Liver (tissue), 3 donors: Measurements from ENCODE around the gene FKBP1A.

Experiments used
- CTCF ChIP-seq: fragments of 150-350 bp; IDR thresholded peaks from 2 replicates; pipeline ENCODE4 v1.5.1; 2017; ENCODE audit warnings: improper control_type of control experiment, low read depth, low read length; ENCODE audit not compliant: missing input control
- EGR1 ChIP-seq, 2 donors: IDR thresholded peaks; 2 replicates each; pipeline ENCODE4 v1.6.1; 2016 to 2018; ENCODE audit warnings: antibody characterized with exemption in 2 of 2, low read depth in 2 of 2
- GABPA ChIP-seq, 2 donors: IDR thresholded peaks in 1 of 2; conservative IDR thresholded peaks in 1 of 2; 2 replicates each; pipeline ENCODE4 v1.6.1; 2016; ENCODE audit warnings: antibody characterized with exemption in 2 of 2, mild to moderate bottlenecking in 1 of 2, moderate library complexity in 1 of 2
- JUND ChIP-seq, 2 donors: IDR thresholded peaks; 2 replicates each; pipeline ENCODE4 v1.6.1; 2016; ENCODE audit warnings: antibody characterized with exemption in 2 of 2
- MAX ChIP-seq: IDR thresholded peaks from 2 replicates; pipeline ENCODE4 v1.6.1; 2016; ENCODE audit warnings: antibody characterized with exemption
- RXRA ChIP-seq, 2 donors: IDR thresholded peaks; 2 replicates each; pipeline ENCODE4 v1.6.1; 2017 to 2018; ENCODE audit warnings: antibody characterized with exemption in 2 of 2, mild to moderate bottlenecking in 1 of 2
- TF ChIP-seq, protein P1 (sequence below): IDR thresholded peaks from 2 replicates; pipeline ENCODE4 v1.6.1; 2016; ENCODE audit warnings: antibody characterized with exemption, mild to moderate bottlenecking
- TF ChIP-seq, protein P2 (sequence below): IDR thresholded peaks from 2 replicates; pipeline ENCODE4 v1.6.1; 2016; ENCODE audit warnings: antibody characterized with exemption
- donor health status: healthy.
- donor health status: healthy.

- no peak for TF ChIP-seq CTCF
- TF ChIP-seq, protein P1, sequence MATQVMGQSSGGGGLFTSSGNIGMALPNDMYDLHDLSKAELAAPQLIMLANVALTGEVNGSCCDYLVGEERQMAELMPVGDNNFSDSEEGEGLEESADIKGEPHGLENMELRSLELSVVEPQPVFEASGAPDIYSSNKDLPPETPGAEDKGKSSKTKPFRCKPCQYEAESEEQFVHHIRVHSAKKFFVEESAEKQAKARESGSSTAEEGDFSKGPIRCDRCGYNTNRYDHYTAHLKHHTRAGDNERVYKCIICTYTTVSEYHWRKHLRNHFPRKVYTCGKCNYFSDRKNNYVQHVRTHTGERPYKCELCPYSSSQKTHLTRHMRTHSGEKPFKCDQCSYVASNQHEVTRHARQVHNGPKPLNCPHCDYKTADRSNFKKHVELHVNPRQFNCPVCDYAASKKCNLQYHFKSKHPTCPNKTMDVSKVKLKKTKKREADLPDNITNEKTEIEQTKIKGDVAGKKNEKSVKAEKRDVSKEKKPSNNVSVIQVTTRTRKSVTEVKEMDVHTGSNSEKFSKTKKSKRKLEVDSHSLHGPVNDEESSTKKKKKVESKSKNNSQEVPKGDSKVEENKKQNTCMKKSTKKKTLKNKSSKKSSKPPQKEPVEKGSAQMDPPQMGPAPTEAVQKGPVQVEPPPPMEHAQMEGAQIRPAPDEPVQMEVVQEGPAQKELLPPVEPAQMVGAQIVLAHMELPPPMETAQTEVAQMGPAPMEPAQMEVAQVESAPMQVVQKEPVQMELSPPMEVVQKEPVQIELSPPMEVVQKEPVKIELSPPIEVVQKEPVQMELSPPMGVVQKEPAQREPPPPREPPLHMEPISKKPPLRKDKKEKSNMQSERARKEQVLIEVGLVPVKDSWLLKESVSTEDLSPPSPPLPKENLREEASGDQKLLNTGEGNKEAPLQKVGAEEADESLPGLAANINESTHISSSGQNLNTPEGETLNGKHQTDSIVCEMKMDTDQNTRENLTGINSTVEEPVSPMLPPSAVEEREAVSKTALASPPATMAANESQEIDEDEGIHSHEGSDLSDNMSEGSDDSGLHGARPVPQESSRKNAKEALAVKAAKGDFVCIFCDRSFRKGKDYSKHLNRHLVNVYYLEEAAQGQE = no peak
- TF ChIP-seq, protein P2, sequence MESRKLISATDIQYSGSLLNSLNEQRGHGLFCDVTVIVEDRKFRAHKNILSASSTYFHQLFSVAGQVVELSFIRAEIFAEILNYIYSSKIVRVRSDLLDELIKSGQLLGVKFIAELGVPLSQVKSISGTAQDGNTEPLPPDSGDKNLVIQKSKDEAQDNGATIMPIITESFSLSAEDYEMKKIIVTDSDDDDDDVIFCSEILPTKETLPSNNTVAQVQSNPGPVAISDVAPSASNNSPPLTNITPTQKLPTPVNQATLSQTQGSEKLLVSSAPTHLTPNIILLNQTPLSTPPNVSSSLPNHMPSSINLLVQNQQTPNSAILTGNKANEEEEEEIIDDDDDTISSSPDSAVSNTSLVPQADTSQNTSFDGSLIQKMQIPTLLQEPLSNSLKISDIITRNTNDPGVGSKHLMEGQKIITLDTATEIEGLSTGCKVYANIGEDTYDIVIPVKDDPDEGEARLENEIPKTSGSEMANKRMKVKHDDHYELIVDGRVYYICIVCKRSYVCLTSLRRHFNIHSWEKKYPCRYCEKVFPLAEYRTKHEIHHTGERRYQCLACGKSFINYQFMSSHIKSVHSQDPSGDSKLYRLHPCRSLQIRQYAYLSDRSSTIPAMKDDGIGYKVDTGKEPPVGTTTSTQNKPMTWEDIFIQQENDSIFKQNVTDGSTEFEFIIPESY = no peak
- no peak for TF ChIP-seq GABPA (IDR thresholded peaks at IDR 0.05 in 1 of 2, conservative IDR thresholded peaks at IDR 0.05 in 1 of 2)
- no peak for TF ChIP-seq MAX
- no peak for TF ChIP-seq JUND (IDR thresholded peaks at IDR 0.05)
- no peak for TF ChIP-seq EGR1 (IDR thresholded peaks at IDR 0.05; ENCODE audit: low read depth in 2 of 2)
- peak in 1 of 2 donors; percentile 39 for TF ChIP-seq RXRA (IDR thresholded peaks at IDR 0.05)
These were observed 64.0 kb downstream of the FKBP1A start, which contains the start of gene SDCBP2 for GRCh38 chr20:1328680-1329330.
